T1000 (cell line): ENCODE data around the gene FANK1.
A peak's percentile ranks its signal among the peaks of the same experiment; 100 is the strongest.
"Not testable (repeated sequence)": the region's sequence is repeated elsewhere in the genome, so short reads cannot be mapped to it uniquely, and the experiment has no call there.

Experiments used
- DNase-seq: peaks from one replicate; lab custom pipeline; 2025; ENCODE audit warnings: mixed read lengths; lab: John Stamatoyannopoulos, UW

FANK1 gene

GRCh38 chr10:125889441-125889840 lies 6.9 kb upstream of the FANK1 start:
- DNase-seq: not testable (repeated sequence)

GRCh38 chr10:125892402-125892801 lies 4.0 kb upstream of the FANK1 start:
- not testable (repeated sequence) for DNase-seq

GRCh38 chr10:125894176-125894575 lies 2.2 kb upstream of the FANK1 start:
- DNase-seq: not testable (repeated sequence)

DNA sequence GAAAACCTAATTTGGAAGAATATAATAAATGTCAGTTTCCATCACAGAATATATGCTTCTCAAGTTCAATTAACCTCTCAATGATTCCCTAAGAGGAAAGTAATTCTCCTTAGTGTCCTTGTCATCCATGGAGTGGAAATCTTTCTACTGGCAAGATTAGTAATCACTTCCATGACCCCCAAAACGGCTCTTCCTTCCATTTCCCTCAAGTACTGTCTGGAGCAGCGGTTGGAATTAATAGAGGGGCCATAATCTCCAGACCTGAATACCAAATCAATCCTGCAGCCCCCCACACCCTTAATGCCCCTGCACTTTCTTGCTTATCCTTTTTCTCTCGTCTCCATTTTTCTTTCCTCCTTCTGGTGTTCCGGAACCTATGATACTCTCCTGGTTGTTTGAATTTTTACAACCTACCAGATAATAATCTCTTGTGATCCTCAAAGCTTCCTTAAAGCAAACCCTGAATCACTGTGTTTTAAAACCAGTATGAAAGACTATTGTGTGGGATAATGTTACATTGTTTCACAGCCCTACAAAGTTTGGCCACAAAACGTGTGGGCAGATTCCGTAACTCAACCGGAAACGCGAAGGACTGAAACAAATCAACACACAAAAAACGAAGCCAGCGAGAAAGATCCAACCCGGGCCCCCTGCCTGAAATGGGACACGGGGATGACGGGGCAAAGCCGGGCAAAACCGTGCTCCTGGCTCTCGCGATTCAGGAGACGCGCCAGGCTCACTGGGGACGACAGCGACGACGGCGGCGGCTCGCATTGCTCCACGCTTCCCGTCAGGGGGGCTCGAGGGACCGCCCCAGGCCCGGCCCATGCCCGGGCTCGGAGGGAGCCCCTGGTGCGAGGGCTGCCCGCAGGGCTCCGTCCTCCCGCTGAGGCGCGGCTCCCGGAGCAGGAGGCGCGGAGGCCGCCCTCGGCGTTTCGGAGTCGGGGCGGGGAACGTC lies 955 bp upstream of the FANK1 start:
- peak; percentile 64 for DNase-seq

DNA sequence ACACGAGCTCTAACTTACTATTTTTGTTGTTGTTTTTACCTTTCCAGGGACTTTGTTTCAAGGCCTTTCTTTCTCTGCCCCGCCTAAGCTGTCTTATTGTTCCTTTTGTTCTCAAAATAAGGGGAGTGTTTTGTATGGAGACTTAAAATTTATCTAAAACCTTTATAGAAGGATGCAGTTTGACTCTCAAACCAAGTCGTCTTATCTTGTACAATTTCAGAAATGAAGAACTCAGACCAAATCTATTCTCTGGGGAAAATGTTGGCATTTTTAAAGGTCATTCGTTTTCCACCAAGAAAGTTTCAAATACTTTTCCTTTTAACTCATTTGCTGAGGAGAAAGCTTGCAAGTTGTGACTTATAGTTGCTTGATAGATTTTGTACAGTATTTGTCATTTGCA lies 953 bp downstream of the FANK1 start:
- not testable (repeated sequence) for DNase-seq

- not testable (repeated sequence) for DNase-seq
Observed at GRCh38 chr10:125900963-125901362, 4.6 kb downstream of the FANK1 start.

GRCh38 chr10:125903135-125903640 lies 6.8 kb downstream of the FANK1 start:
- not testable (repeated sequence) for DNase-seq

GRCh38 chr10:125905069-125905994 lies 9.0 kb downstream of the FANK1 start:
- not testable (repeated sequence) for DNase-seq

- DNase-seq: not testable (repeated sequence)
Observed at GRCh38 chr10:125907598-125907997, 11.2 kb downstream of the FANK1 start.

- DNase-seq: not testable (repeated sequence)
Observed at GRCh38 chr10:125908813-125909212, 12.4 kb downstream of the FANK1 start.

DNA sequence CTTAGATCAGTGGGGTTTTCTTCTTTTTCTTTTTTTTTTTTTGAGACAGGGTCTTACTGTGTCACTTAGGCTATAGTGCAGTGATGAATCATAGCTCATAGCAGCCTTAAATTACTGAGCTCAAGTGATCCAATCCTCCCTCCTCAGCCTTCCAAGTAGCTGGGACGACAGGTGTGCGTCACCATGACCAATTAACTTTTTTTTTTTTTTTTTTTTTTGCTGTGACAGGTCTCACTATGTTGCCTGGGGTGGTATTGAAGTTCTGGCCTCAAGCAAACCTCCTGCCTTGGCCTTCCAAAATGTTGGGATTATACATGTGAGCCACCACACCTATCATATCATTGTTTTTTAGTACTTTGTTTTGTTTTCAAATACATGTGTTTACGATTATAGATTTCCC lies 13.1 kb downstream of the FANK1 start:
- not testable (repeated sequence) for DNase-seq

DNA sequence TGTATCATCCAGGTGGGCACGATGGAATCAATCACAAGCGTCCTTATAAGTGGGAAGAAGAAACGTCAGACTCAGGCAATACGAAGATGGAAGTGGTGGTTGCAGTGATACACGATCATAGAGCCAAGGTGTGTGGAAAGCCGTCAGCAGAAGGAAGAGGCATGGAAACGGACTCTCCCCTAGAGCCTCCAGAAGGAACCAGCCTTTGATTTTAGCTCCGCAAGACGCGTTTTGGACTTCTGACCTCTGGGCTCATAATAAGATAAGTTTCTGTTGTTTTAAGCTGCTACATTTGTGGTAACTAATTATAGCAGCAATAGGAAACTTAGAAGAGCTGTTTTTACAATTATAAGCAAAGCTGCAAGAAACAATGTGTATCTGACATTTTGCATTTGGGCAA lies 14.8 kb downstream of the FANK1 start:
- no peak for DNase-seq

- DNase-seq: no peak
Observed at GRCh38 chr10:125911990-125912389, 15.6 kb downstream of the FANK1 start.

DNA sequence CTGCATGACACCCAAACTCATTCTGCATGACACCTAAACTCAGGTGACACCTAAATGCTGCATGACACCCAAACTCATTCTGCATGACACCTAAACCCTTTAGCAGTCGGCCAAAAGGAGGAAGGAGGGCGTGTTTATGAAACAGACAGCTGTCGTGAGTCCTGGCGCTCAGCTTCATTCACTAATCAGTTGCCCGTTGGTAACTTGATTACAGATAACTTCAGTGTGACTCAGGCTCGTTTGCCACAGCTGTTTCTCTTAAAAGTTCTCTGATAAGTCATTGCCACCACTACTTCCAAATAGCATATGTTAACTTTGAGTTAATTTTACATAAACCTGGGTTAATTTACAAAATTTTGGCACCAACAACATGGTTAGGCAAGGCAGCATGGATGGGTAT lies 16.9 kb downstream of the FANK1 start:
- not testable (repeated sequence) for DNase-seq

DNA sequence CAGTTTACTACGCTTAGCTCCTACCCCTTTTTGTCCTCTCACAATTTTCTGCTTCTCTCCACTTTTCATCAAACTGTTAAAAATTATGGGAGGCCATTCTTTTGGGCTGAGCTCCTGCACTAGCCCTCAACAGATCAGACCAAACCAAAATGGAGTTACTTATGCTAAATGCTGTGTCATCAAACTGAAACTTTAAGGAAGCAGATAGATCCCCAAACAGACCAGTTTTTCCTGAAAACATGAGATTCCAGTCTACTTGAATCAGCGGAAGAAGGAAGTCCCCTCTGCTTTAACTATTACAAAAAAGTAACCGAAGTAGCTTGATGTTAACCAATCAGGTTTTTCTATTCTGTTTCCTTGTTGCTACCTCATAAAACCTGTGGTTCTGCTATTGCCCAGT lies 20.6 kb downstream of the FANK1 start:
- DNase-seq: no peak

DNA sequence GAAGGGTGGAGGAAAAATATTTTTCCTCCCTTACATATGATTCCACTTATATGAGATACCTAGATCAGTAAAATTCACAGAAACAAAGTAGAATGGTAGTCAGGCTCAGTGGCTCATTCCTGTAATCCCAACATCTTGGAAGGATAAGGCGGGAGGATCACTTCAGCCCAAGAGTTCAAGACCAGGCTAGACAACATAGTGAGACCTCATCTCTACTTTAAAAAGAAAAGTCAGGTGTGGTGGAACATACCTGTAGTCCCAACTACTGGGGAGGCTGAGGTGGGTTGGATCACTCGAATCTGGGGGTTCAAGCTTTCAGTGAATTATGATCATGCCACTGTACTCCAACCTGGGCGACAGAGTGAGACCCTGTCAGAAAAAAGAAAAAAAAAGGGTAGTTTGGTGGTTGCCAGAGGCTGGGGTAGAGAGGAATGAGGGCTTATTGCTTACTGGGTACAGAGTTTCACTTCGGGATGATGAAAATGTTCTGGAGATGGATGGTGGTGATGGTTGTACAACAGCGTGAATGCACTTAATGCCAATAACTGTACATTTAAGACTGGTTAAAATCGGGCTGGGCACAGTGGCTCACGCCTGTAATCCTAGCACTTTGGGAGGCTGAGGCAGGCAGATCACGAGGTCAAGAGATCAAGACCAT lies 21.5 kb downstream of the FANK1 start:
- DNase-seq: not testable (repeated sequence)

GRCh38 chr10:125921643-125922306 lies 25.4 kb downstream of the FANK1 start:
- not testable (repeated sequence) for DNase-seq

- no peak for DNase-seq
Observed at GRCh38 chr10:125925262-125925834, 29.0 kb downstream of the FANK1 start.

- no peak for DNase-seq
Observed at GRCh38 chr10:125926247-125926646, 29.9 kb downstream of the FANK1 start.

- not testable (repeated sequence) for DNase-seq
Observed at GRCh38 chr10:125927265-125927664, 30.9 kb downstream of the FANK1 start.
